Peyer's patch (tissue), 4 donors: Measurements from ENCODE around the gene PEX26.

Experiments
- POLR2A ChIP-seq, 2 donors: fragments of 450-650 bp; IDR thresholded peaks; one replicate each; pipeline ENCODE4 v1.5.1; 2017; ENCODE audit warnings: antibody characterized with exemption in 2 of 2, mild to moderate bottlenecking in 2 of 2, moderate library complexity in 2 of 2
- TF ChIP-seq, protein P1 (sequence below), 6 experiments: fragments of 450-650 bp in 4 of 6; fragments of 200-600 bp in 2 of 6; sonication (generic) in 1 of 6; IDR thresholded peaks; one replicate each; pipeline ENCODE4 v1.5.1; 2017 to 2019; ENCODE audit warnings: antibody characterized with exemption in 6 of 6, mild to moderate bottlenecking in 3 of 6, moderate library complexity in 1 of 6

DNA sequence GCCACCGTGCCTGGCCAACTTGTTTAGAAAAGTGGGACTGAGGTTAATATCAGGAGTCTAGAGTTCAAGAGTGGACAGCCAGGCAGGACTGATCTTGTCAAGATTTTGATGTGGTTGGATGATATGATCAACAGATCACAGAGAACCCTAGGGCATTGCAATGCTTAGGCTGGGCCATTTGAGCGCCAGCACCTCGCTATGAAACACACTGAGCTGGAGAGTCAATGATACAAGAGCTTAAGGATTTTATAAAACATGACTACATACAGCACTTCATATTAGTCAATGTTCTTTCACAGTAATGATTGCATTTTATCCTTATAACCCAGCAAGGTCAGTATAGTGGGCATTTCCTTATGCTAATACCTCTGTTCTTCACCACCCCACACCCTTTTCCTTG lies 15.4 kb upstream of the PEX26 start:
- TF ChIP-seq, protein P1, sequence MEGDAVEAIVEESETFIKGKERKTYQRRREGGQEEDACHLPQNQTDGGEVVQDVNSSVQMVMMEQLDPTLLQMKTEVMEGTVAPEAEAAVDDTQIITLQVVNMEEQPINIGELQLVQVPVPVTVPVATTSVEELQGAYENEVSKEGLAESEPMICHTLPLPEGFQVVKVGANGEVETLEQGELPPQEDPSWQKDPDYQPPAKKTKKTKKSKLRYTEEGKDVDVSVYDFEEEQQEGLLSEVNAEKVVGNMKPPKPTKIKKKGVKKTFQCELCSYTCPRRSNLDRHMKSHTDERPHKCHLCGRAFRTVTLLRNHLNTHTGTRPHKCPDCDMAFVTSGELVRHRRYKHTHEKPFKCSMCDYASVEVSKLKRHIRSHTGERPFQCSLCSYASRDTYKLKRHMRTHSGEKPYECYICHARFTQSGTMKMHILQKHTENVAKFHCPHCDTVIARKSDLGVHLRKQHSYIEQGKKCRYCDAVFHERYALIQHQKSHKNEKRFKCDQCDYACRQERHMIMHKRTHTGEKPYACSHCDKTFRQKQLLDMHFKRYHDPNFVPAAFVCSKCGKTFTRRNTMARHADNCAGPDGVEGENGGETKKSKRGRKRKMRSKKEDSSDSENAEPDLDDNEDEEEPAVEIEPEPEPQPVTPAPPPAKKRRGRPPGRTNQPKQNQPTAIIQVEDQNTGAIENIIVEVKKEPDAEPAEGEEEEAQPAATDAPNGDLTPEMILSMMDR (IDR thresholded peaks at IDR 0.05): no peak
- TF ChIP-seq POLR2A (IDR thresholded peaks at IDR 0.05): no peak
